ENCODE measurements around the gene TMEM255B.

Gene TMEM255B

DNA sequence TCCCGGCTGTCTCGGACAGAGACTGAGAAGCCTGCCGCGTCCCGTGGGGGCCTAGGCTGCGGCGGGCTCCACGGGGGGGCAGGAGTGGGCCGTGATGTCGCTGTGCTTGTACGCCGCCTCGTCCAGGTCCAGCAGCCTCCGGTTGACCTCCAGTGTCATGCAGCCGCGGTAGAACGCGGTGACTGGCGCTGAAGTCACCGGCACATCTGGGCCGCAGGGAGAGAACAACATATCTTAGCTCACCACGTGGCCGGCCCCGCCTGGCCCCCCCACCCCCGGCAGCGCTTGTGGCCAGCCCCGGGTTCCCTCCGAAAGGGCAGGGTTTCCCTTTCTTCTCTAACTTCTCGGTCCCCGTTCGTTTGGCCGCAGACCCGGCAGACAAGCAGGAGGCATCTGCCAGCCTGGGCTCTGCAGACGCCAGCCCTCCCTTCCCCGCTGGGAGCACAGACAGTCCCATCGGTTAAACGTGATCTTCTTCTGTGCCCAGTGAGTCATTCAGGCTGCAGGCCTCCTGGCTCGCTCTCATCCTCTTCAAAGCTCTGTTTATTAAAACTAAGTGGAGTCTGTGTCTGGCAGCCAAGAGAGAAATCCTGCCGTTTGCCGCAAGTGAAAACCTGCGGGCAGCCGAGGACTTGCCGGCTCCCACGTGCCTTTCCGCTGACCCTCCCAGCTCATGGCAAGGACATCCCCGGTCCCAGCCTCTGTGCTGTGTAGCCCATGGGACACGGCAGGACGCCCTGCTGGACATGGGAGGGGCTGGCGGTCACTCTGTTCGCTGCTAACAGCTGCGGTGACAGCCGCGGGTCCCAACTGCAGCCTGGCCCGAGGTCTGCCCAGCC is 62.0 kb downstream of the TMEM255B start:
- H3K4me3 ChIP-seq (ENCODE audit: low read length), result no peak overlapping the region
- H3K56ac ChIP-seq (ENCODE audit: low read length), result no peak overlapping the region
- H3K27ac ChIP-seq (ENCODE audit: low read depth, low read length), result no peak overlapping the region
- H2BK5ac ChIP-seq (ENCODE audit: low read length), result no peak overlapping the region
- H2BK120ac ChIP-seq (ENCODE audit: low read depth, low read length), result no peak overlapping the region
- H2AK5ac ChIP-seq (ENCODE audit: low read length), result no peak overlapping the region
- no peaks in the 10 kb centered on the region for H3K79me1 ChIP-seq (ENCODE audit: low read length)
- no peak overlapping the region for H2BK15ac ChIP-seq (replicated peaks; ENCODE audit: low read depth)
- no peak overlapping the region for H4K5ac ChIP-seq (ENCODE audit: low read length)
- no peaks in the 10 kb centered on the region for H3K79me2 ChIP-seq (ENCODE audit: control insufficient read depth, insufficient read depth, low read length)
- no peaks in the 10 kb centered on the region for H3K4me1 ChIP-seq (ENCODE audit: control insufficient read depth, low read depth, low read length)
- WGBS (ENCODE audit: extremely low coverage, insufficient coverage, low lambda C conversion rate), result no CpG with 5 or more reads among the region's 54 CpGs
- no peak overlapping the region for H3K23ac ChIP-seq (ENCODE audit: low read length)
- no peak for DNase-seq
- no peak overlapping the region for H3K18ac ChIP-seq (ENCODE audit: low read length)
- no peak overlapping the region for H4K8ac ChIP-seq (ENCODE audit: low read depth, low read length)
- H3K4me2 ChIP-seq (ENCODE audit: low read length), result no peak overlapping the region
- no peak overlapping the region for H3K9ac ChIP-seq (ENCODE audit: low read length)
- no peaks in the 10 kb centered on the region for H3K27me3 ChIP-seq (ENCODE audit: insufficient read depth, low read length, poor library complexity)
- H3K36me3 ChIP-seq (ENCODE audit: control insufficient read depth, insufficient read depth, low read length), result no peaks in the 10 kb centered on the region
- no peak overlapping the region for H3K4ac ChIP-seq (ENCODE audit: low read depth, low read length)

- no peak overlapping the region for H2BK120ac ChIP-seq (ENCODE audit: low read depth, low read length)
- no peaks in the 10 kb centered on the region for H3K27me3 ChIP-seq (ENCODE audit: insufficient read depth, low read length, poor library complexity)
- no peak overlapping the region for H3K18ac ChIP-seq (ENCODE audit: low read length)
- H3K56ac ChIP-seq (ENCODE audit: low read length), result no peak overlapping the region
- no peak overlapping the region for H2AK5ac ChIP-seq (ENCODE audit: low read length)
- H2BK5ac ChIP-seq (ENCODE audit: low read length), result no peak overlapping the region
- no peak overlapping the region for H3K23ac ChIP-seq (ENCODE audit: low read length)
- no peak overlapping the region for H3K4ac ChIP-seq (ENCODE audit: low read depth, low read length)
- DNase-seq, result no peak
- no peak overlapping the region for H3K4me2 ChIP-seq (ENCODE audit: low read length)
- no peaks in the 10 kb centered on the region for H3K36me3 ChIP-seq (ENCODE audit: control insufficient read depth, insufficient read depth, low read length)
- no peak overlapping the region for H3K9ac ChIP-seq (ENCODE audit: low read length)
- no peaks in the 10 kb centered on the region for H3K79me1 ChIP-seq (ENCODE audit: low read length)
- no peaks in the 10 kb centered on the region for H3K4me1 ChIP-seq (ENCODE audit: control insufficient read depth, low read depth, low read length)
- WGBS (ENCODE audit: extremely low coverage, insufficient coverage, low lambda C conversion rate), result no CpG with 5 or more reads among the region's 24 CpGs
- H4K8ac ChIP-seq (ENCODE audit: low read depth, low read length), result no peak overlapping the region
- H3K79me2 ChIP-seq (ENCODE audit: control insufficient read depth, insufficient read depth, low read length), result no peaks in the 10 kb centered on the region
- H3K4me3 ChIP-seq (ENCODE audit: low read length), result no peak overlapping the region
- H4K5ac ChIP-seq (ENCODE audit: low read length), result no peak overlapping the region
- no peak overlapping the region for H2BK15ac ChIP-seq (replicated peaks; ENCODE audit: low read depth)
- H3K27ac ChIP-seq (ENCODE audit: low read depth, low read length), result no peak overlapping the region
Measured at GRCh38 chr13:113821847-113822246, 62.8 kb downstream of the TMEM255B start.

GRCh38 chr13:113822266-113822665 is 63.2 kb downstream of the TMEM255B start:
- Histone ChIP-seq H3K79me1 (ENCODE audit: low read length) (no peaks in the 10 kb centered on the region), H2BK120ac (ENCODE audit: low read depth, low read length) (no peak overlapping the region), H3K27ac (ENCODE audit: low read depth, low read length) (no peak overlapping the region), H3K23ac (ENCODE audit: low read length) (no peak overlapping the region), H3K4me1 (ENCODE audit: control insufficient read depth, low read depth, low read length) (no peaks in the 10 kb centered on the region), H3K79me2 (ENCODE audit: control insufficient read depth, insufficient read depth, low read length) (no peaks in the 10 kb centered on the region), H3K18ac (ENCODE audit: low read length) (no peak overlapping the region), H4K8ac (ENCODE audit: low read depth, low read length) (no peak overlapping the region), H3K56ac (ENCODE audit: low read length) (no peak overlapping the region), H4K5ac (ENCODE audit: low read length) (no peak overlapping the region), H3K36me3 (ENCODE audit: control insufficient read depth, insufficient read depth, low read length) (no peaks in the 10 kb centered on the region), H3K4me3 (ENCODE audit: low read length) (no peak overlapping the region), H3K4me2 (ENCODE audit: low read length) (no peak overlapping the region), H2BK5ac (ENCODE audit: low read length) (no peak overlapping the region), H2AK5ac (ENCODE audit: low read length) (no peak overlapping the region), H3K4ac (ENCODE audit: low read depth, low read length) (no peak overlapping the region), H3K27me3 (ENCODE audit: insufficient read depth, low read length, poor library complexity) (no peaks in the 10 kb centered on the region), H2BK15ac (replicated peaks; ENCODE audit: low read depth) (no peak overlapping the region), H3K9ac (ENCODE audit: low read length) (no peak overlapping the region)
- DNase-seq, result no peak
- WGBS (ENCODE audit: extremely low coverage, insufficient coverage, low lambda C conversion rate), result no CpG with 5 or more reads among the region's 12 CpGs

- Histone ChIP-seq H3K9ac (ENCODE audit: low read length) (no peak overlapping the region), H3K4me2 (ENCODE audit: low read length) (no peak overlapping the region), H3K27me3 (ENCODE audit: insufficient read depth, low read length, poor library complexity) (no peaks in the 10 kb centered on the region), H3K36me3 (ENCODE audit: control insufficient read depth, insufficient read depth, low read length) (no peaks in the 10 kb centered on the region), H3K4me3 (ENCODE audit: low read length) (no peak overlapping the region), H2BK15ac (replicated peaks; ENCODE audit: low read depth) (no peak overlapping the region), H2AK5ac (ENCODE audit: low read length) (no peak overlapping the region), H2BK120ac (ENCODE audit: low read depth, low read length) (no peak overlapping the region), H3K79me2 (ENCODE audit: control insufficient read depth, insufficient read depth, low read length) (no peaks in the 10 kb centered on the region), H4K8ac (ENCODE audit: low read depth, low read length) (no peak overlapping the region), H3K4me1 (ENCODE audit: control insufficient read depth, low read depth, low read length) (no peaks in the 10 kb centered on the region), H3K18ac (ENCODE audit: low read length) (no peak overlapping the region), H4K5ac (ENCODE audit: low read length) (no peak overlapping the region), H3K27ac (ENCODE audit: low read depth, low read length) (no peak overlapping the region), H3K79me1 (ENCODE audit: low read length) (no peaks in the 10 kb centered on the region), H2BK5ac (ENCODE audit: low read length) (no peak overlapping the region), H3K4ac (ENCODE audit: low read depth, low read length) (no peak overlapping the region), H3K56ac (ENCODE audit: low read length) (no peak overlapping the region), H3K23ac (ENCODE audit: low read length) (no peak overlapping the region)
- no CpG with 5 or more reads among the region's 45 CpGs for WGBS (ENCODE audit: extremely low coverage, insufficient coverage, low lambda C conversion rate)
- no peak for DNase-seq
Measured at GRCh38 chr13:113822956-113823744, 64.1 kb downstream of the TMEM255B start.

DNA sequence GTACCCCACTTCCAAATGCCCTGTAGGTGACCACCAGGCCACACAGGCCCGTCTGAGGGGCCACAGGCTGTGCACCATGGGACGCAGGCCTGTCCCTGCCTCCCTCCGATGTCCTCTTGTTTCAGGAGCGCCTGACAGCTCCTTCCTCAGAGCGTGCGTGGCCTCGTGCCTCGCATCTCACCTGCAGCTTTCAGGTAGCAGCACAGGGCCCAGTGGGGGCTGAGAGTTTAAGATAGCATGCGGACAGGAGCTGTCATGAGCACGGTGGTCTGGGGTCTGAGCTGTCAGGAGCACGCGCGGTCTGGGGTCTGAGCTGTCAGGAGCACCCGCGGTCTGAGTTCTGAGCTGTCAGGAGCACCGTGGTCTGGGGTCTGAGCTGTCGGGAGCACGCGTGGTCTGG is 64.7 kb downstream of the TMEM255B start:
- Histone ChIP-seq H3K36me3 (ENCODE audit: control insufficient read depth, insufficient read depth, low read length) (no peaks in the 10 kb centered on the region), H3K18ac (ENCODE audit: low read length) (no peak overlapping the region), H3K23ac (ENCODE audit: low read length) (no peak overlapping the region), H3K27ac (ENCODE audit: low read depth, low read length) (no peak overlapping the region), H3K79me2 (ENCODE audit: control insufficient read depth, insufficient read depth, low read length) (no peaks in the 10 kb centered on the region), H3K27me3 (ENCODE audit: insufficient read depth, low read length, poor library complexity) (no peaks in the 10 kb centered on the region), H4K5ac (ENCODE audit: low read length) (no peak overlapping the region), H2BK120ac (ENCODE audit: low read depth, low read length) (no peak overlapping the region), H3K9ac (ENCODE audit: low read length) (no peak overlapping the region), H3K4me2 (ENCODE audit: low read length) (no peak overlapping the region), H3K56ac (ENCODE audit: low read length) (no peak overlapping the region), H2BK5ac (ENCODE audit: low read length) (no peak overlapping the region), H3K4ac (ENCODE audit: low read depth, low read length) (no peak overlapping the region), H4K8ac (ENCODE audit: low read depth, low read length) (no peak overlapping the region), H2BK15ac (replicated peaks; ENCODE audit: low read depth) (no peak overlapping the region), H3K79me1 (ENCODE audit: low read length) (no peaks in the 10 kb centered on the region), H3K4me3 (ENCODE audit: low read length) (no peak overlapping the region), H3K4me1 (ENCODE audit: control insufficient read depth, low read depth, low read length) (no peaks in the 10 kb centered on the region), H2AK5ac (ENCODE audit: low read length) (no peak overlapping the region)
- no CpG with 5 or more reads among the region's 19 CpGs for WGBS (ENCODE audit: extremely low coverage, insufficient coverage, low lambda C conversion rate)
- DNase-seq, result no peak
